ENCODE measurements around the gene ZNF212.

GRCh38 chr7:149245244-149245643 lies 5.8 kb downstream of the ZNF212 start:
- TF ChIP-seq CTCF (IDR thresholded peaks at IDR 0.05; ENCODE audit: low read depth, low read length): no peak
- TF ChIP-seq EZH2phosphoT487 (IDR thresholded peaks at IDR 0.05; ENCODE audit: low read depth): no peak
